Measurements from ENCODE around the gene ARIH1. TPM values are rescaled to one million over a fixed set of nuclear protein-coding genes. Genes with fewer than 3 reads are reported as not detected.
A peak's percentile ranks its signal among the peaks of the same experiment; 100 is the strongest.

ARIH1 gene
- total RNA-seq, 1 donor, result 37.6 TPM

DNA sequence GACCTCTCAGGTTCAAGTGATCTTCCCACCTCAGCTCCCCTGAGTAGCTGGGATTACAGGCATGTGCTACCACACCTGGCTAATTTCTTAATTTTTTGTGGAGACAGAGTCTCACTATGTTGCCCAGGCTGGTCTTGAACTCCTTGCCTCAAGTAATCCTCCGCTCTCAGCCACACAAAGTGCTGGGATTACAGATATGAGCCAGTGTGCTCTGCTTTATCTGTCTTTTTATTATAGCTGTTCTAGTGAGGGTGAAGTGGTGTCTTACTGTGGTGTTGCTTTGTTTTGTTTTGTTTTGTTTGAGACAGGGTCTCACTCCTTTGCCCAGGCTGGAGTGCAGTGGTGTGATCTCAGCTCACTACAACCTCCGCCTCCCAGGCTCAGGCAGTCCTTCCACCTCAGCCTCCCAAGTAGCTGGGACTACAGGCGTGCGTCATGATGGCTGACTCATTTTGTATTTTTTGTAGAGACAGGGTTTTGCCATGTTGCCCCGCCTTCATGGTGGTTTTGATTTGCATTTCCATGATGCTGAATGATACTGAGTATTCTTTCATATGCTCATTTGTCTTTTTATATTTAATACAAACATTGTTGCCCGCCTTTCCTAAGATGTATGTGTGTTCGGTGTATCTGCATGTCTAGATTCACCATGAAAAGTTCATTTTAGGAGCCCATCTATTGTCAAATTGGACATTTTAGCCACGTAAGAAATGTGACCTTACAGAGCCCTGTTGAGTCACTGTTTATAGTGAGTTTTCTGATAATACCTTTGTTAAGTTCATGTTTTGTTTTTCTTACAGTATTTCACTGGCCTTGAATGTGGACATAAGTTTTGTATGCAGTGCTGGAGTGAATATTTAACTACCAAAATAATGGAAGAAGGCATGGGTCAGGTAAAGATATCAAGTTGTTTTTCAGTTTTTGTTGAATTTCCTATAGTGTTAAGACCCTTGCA is 80.6 kb downstream of the ARIH1 start:
- peak; percentile 64 for DNase-seq (ENCODE audit: low read depth)
- no peak overlapping the region for H3K4me3 ChIP-seq (ENCODE audit: low read depth, low read length)
- TF ChIP-seq, protein P1, sequence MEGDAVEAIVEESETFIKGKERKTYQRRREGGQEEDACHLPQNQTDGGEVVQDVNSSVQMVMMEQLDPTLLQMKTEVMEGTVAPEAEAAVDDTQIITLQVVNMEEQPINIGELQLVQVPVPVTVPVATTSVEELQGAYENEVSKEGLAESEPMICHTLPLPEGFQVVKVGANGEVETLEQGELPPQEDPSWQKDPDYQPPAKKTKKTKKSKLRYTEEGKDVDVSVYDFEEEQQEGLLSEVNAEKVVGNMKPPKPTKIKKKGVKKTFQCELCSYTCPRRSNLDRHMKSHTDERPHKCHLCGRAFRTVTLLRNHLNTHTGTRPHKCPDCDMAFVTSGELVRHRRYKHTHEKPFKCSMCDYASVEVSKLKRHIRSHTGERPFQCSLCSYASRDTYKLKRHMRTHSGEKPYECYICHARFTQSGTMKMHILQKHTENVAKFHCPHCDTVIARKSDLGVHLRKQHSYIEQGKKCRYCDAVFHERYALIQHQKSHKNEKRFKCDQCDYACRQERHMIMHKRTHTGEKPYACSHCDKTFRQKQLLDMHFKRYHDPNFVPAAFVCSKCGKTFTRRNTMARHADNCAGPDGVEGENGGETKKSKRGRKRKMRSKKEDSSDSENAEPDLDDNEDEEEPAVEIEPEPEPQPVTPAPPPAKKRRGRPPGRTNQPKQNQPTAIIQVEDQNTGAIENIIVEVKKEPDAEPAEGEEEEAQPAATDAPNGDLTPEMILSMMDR (IDR thresholded peaks at IDR 0.05; ENCODE audit: insufficient read depth, low read depth, low read length), result no peak

DNA sequence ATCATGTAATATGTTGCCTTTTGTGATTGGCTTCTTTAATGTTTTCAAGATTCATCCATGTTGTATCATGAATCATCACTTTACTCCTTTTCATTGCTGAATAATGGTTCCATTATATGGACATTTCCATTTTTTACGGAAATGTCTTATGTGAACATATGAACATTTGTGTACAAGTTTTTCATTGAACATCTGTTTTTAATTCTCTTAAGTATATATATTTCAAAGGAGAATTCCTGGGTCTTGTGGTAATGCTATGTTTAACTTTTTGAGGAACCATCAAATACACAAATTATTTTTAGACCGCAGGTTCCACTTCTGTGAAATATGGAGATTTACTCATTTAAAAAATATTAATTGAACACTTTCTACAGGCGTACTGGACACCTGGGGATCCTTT is 85.7 kb downstream of the ARIH1 start:
- no peak for DNase-seq (ENCODE audit: low read depth)
- TF ChIP-seq, protein P1 (IDR thresholded peaks at IDR 0.05; ENCODE audit: insufficient read depth, low read depth, low read length), result no peak

DNA sequence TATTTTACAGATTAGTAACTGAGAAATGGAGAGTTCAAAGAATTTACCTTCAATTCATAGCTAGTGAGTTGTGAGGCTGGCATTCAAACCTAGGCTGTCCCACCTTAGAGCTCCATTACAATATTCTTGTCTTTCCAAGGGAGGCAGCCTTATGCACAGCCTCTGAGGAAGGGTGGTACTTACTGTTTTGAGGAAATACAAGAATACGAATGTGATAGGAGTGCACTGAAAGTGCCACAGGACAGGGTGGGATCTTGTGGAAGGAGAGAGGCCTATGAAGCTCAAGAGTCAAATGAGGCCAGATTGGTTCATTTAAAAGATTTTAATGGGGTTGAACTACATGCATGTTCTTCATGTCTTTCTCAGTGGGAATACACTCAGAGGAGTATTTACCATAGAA is 86.3 kb downstream of the ARIH1 start:
- TF ChIP-seq, protein P1 (IDR thresholded peaks at IDR 0.05; ENCODE audit: insufficient read depth, low read depth, low read length), result no peak
- no peak for DNase-seq (ENCODE audit: low read depth)
- no peak overlapping the region for H3K4me3 ChIP-seq (ENCODE audit: low read depth, low read length)

More for the DNA sequence above, 85.7 kb downstream of the ARIH1 start:
- no peak overlapping the region for H3K4me3 ChIP-seq (ENCODE audit: low read depth, low read length)

DNA sequence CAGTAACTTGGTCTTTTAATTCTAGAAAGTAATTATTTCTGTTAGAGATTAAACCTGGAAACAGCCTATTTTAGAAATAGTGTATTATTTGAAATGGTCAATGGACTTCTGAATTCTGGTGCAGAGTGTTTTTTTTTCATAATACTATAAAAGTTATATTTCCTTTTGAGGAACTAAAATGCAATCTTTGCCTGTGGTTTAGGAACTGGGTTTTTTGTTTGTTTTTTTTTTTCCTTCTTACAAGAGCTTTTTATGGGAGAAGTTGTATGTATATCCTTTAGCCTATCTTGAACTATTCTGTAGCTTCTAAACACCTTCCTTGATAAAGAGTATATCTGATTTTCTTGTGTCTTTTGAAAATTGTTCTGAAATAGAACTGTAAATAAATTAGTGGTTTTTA is 88.3 kb downstream of the ARIH1 start:
- TF ChIP-seq, protein P1 (IDR thresholded peaks at IDR 0.05; ENCODE audit: insufficient read depth, low read depth, low read length), result no peak
- DNase-seq (ENCODE audit: low read depth), result no peak

DNA sequence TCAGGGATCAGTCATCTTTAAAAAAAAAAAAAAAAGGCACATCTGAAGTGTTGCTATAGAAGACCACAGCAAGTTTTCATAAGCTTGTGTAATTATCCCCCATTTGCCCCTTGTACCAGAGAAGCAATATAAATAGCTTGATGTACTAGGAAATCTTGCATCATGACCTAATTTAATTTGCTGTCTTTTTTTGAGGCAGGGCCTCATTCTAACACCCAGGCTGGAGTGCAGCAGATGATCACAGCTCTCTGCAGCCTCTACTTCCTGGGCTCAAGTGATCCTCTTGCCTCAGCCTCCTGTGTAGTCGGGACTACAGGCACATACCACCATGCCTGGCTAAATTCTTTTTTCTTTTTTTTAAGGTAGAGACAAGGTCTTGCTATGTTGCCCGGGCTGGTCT is 88.7 kb downstream of the ARIH1 start:
- TF ChIP-seq, protein P1 (IDR thresholded peaks at IDR 0.05; ENCODE audit: insufficient read depth, low read depth, low read length), result no peak
- no peak overlapping the region for H3K4me3 ChIP-seq (ENCODE audit: low read depth, low read length)
- DNase-seq (ENCODE audit: low read depth), result no peak

More for the DNA sequence above, 88.3 kb downstream of the ARIH1 start:
- no peak overlapping the region for H3K4me3 ChIP-seq (ENCODE audit: low read depth, low read length)

DNA sequence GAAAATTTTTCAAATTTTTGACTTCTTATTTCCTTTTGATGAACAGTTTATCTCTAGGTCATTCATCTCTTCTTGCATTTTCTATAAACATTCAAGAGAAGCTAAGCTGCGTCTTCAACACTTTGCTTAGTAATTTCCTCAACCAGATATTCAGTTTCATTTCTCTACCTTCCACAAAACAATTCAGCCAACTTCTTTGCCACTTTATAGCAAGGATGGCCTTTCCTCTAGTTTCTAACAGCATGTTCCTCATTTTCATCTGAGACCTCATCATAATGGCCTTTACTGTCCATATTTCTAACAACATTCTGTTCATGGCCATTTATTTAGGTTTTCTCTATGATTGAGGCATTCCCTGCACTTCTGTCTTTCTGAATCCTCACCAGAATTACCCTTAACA is 90.0 kb downstream of the ARIH1 start:
- no peak overlapping the region for H3K4me3 ChIP-seq (ENCODE audit: low read depth, low read length)
- TF ChIP-seq, protein P1 (IDR thresholded peaks at IDR 0.05; ENCODE audit: insufficient read depth, low read depth, low read length), result no peak
- DNase-seq (ENCODE audit: low read depth), result no peak
